IMR-90 (cell line): ENCODE data around the gene SRC.

Source experiments
- CEBPB ChIP-seq: IDR thresholded peaks from 2 replicates; pipeline ENCODE4 v1.6.1; 2012; ENCODE audit warnings: low read depth, low read length, improper control_type of control experiment
- FOS ChIP-seq: fragments of 150-350 bp; IDR thresholded peaks from 2 replicates; pipeline ENCODE4 v1.6.1; 2016; ENCODE audit warnings: low read depth, low read length
- MAFK ChIP-seq: IDR thresholded peaks from 2 replicates; pipeline ENCODE4 v1.6.1; 2012; ENCODE audit warnings: low read depth, low read length, improper control_type of control experiment
- MXI1 ChIP-seq: IDR thresholded peaks from 2 replicates; pipeline ENCODE4 v1.6.1; 2012; ENCODE audit warnings: low read depth, mild to moderate bottlenecking, low read length, moderate library complexity, borderline replicate concordance
- POLR2A ChIP-seq: IDR thresholded peaks from 2 replicates; pipeline ENCODE4 v1.6.1; 2012; ENCODE audit warnings: mild to moderate bottlenecking, low read depth, low read length
- RCOR1 ChIP-seq: IDR thresholded peaks from 2 replicates; pipeline ENCODE4 v1.6.1; 2012; ENCODE audit warnings: mild to moderate bottlenecking, low read length, improper control_type of control experiment; ENCODE audit not compliant: insufficient replicate concordance
- SMC3 ChIP-seq: fragments of 150-350 bp; IDR thresholded peaks from 2 replicates; pipeline ENCODE4 v1.6.1; 2016; ENCODE audit warnings: low read depth, mild to moderate bottlenecking, antibody characterized with exemption, low read length, moderate library complexity
- TF ChIP-seq, protein P1 (sequence below): conservative IDR thresholded peaks from 2 replicates; pipeline ENCODE4 v1.5.1; 2012; ENCODE audit warnings: mild to moderate bottlenecking, low read depth, low read length, improper control_type of control experiment
- TF ChIP-seq, protein P2 (sequence below): fragments of 150-350 bp; IDR thresholded peaks from 2 replicates; pipeline ENCODE4 v1.6.1; 2017; ENCODE audit warnings: mild to moderate bottlenecking, antibody characterized with exemption, low read length, low read depth

DNA sequence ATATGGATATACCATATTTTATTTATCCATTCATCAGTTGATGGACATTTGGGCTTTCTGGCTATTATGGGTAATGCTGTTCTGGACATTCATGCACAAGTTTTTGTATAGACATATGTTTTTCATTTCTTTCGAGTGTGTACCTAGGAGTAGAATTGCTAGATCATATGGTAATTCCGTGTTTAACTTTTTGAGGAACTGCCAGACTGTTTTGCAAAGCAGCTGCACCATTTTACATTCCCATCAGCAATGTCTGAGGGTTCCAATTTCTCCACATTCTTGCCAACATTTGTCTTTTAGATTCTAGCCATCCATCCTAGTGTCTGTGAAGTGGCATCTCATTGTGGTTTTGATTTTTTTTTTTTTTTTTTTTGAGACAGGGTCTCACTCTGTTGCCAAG lies 20.8 kb downstream of the SRC start:
- TF ChIP-seq, protein P1, sequence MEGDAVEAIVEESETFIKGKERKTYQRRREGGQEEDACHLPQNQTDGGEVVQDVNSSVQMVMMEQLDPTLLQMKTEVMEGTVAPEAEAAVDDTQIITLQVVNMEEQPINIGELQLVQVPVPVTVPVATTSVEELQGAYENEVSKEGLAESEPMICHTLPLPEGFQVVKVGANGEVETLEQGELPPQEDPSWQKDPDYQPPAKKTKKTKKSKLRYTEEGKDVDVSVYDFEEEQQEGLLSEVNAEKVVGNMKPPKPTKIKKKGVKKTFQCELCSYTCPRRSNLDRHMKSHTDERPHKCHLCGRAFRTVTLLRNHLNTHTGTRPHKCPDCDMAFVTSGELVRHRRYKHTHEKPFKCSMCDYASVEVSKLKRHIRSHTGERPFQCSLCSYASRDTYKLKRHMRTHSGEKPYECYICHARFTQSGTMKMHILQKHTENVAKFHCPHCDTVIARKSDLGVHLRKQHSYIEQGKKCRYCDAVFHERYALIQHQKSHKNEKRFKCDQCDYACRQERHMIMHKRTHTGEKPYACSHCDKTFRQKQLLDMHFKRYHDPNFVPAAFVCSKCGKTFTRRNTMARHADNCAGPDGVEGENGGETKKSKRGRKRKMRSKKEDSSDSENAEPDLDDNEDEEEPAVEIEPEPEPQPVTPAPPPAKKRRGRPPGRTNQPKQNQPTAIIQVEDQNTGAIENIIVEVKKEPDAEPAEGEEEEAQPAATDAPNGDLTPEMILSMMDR = no peak
- TF ChIP-seq POLR2A (no peak), MXI1 (no peak), FOS (no peak), MAFK (no peak), SMC3 (no peak), RCOR1 (no peak), CEBPB (no peak)
- TF ChIP-seq, protein P2, sequence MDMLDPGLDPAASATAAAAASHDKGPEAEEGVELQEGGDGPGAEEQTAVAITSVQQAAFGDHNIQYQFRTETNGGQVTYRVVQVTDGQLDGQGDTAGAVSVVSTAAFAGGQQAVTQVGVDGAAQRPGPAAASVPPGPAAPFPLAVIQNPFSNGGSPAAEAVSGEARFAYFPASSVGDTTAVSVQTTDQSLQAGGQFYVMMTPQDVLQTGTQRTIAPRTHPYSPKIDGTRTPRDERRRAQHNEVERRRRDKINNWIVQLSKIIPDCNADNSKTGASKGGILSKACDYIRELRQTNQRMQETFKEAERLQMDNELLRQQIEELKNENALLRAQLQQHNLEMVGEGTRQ = no peak
